Activated CD8-positive, alpha-beta memory T cell treated with anti-CD3 and anti-CD28 coated beads for 48 hours (primary cell): ENCODE data around the gene SELENOP.
"Not testable (repeated sequence)": the region's sequence is repeated elsewhere in the genome, so short reads cannot be mapped to it uniquely, and the experiment has no call there.

Experiments
- DNase-seq, 3 experiments: peaks; one replicate each; pipeline ENCODE4 v3.0.0-alpha.2; 2020; ENCODE audit warnings: low read depth in 2 of 3, low spot score in 2 of 3

The SELENOP gene

GRCh38 chr5:42811591-42812446, at the start of gene SELENOP:
SELENOP (minus strand) TSS chr5:42811892; CDS start chr5:42808353, 3,539 bp downstream.
- no peak for DNase-seq

- no peak for DNase-seq
These were observed 47.0 kb upstream of the SELENOP start for GRCh38 chr5:42858687-42859086.

GRCh38 chr5:42858031-42858643, 46.4 kb upstream of the SELENOP start:
- no peak for DNase-seq

- DNase-seq, result no peak
These were observed 44.1 kb upstream of the SELENOP start for GRCh38 chr5:42855811-42856210.

- no peak for DNase-seq
These were observed 43.7 kb upstream of the SELENOP start for GRCh38 chr5:42855386-42855785.

- no peak for DNase-seq
These were observed 43.1 kb upstream of the SELENOP start for GRCh38 chr5:42854795-42855194.

- no peak for DNase-seq
These were observed 41.1 kb upstream of the SELENOP start for GRCh38 chr5:42852826-42853225.

- DNase-seq, result no peak
These were observed 39.8 kb upstream of the SELENOP start for GRCh38 chr5:42851481-42851880.

GRCh38 chr5:42848545-42848944, 36.9 kb upstream of the SELENOP start:
- DNase-seq, result no peak

GRCh38 chr5:42844408-42844807, 32.7 kb upstream of the SELENOP start:
- not testable (repeated sequence) for DNase-seq

- no peak for DNase-seq
These were observed 32.1 kb upstream of the SELENOP start for GRCh38 chr5:42843675-42844292.

- DNase-seq, result no peak
These were observed 31.4 kb upstream of the SELENOP start for GRCh38 chr5:42842921-42843641.

GRCh38 chr5:42840842-42841567, 29.3 kb upstream of the SELENOP start:
- DNase-seq, result no peak

GRCh38 chr5:42840269-42840668, 28.6 kb upstream of the SELENOP start:
- no peak for DNase-seq

GRCh38 chr5:42839196-42839595, 27.5 kb upstream of the SELENOP start:
- no peak for DNase-seq

- DNase-seq, result no peak
These were observed 25.9 kb upstream of the SELENOP start for GRCh38 chr5:42837601-42838000.

GRCh38 chr5:42836070-42836769, 24.5 kb upstream of the SELENOP start:
- no peak for DNase-seq

GRCh38 chr5:42832060-42832459, 20.4 kb upstream of the SELENOP start:
- no peak for DNase-seq

GRCh38 chr5:42830924-42831323, 19.2 kb upstream of the SELENOP start:
- no peak for DNase-seq

GRCh38 chr5:42828671-42829070, 17.0 kb upstream of the SELENOP start:
- no peak for DNase-seq
